Activated T-cell treated with anti-CD3 and anti-CD28 coated beads, Interleukin-2, amount 50 U/mL, for 24 hours (primary cell): ENCODE measurements around the gene CNGA3.
A peak's percentile ranks its signal among the peaks of the same experiment; 100 is the strongest.

ENCODE experiments used
- DNase-seq: peaks from one replicate; pipeline ENCODE4 v3.0.0-alpha.2; 2020
- H3K27ac Mint-ChIP-seq: 2 replicates; pipeline ENCODE4 v1.8.0; 2020; ENCODE audit warnings: mild to moderate bottlenecking, mixed read lengths
- H3K27me3 Mint-ChIP-seq: 2 replicates; pipeline ENCODE4 v1.8.0; 2020; ENCODE audit warnings: mixed read lengths
- H3K36me3 Mint-ChIP-seq: 2 replicates; pipeline ENCODE4 v1.8.0; 2020; ENCODE audit warnings: low read depth, mixed read lengths
- H3K4me1 Mint-ChIP-seq: 2 replicates; pipeline ENCODE4 v1.8.0; 2020; ENCODE audit warnings: low read depth, mixed read lengths
- H3K4me3 Mint-ChIP-seq: 2 replicates; pipeline ENCODE4 v1.8.0; 2020; ENCODE audit warnings: mild to moderate bottlenecking, moderate library complexity, mixed read lengths
- H3K9me3 Mint-ChIP-seq: 2 replicates; pipeline ENCODE4 v1.8.0; 2020; ENCODE audit warnings: mixed read lengths

The CNGA3 gene

DNA sequence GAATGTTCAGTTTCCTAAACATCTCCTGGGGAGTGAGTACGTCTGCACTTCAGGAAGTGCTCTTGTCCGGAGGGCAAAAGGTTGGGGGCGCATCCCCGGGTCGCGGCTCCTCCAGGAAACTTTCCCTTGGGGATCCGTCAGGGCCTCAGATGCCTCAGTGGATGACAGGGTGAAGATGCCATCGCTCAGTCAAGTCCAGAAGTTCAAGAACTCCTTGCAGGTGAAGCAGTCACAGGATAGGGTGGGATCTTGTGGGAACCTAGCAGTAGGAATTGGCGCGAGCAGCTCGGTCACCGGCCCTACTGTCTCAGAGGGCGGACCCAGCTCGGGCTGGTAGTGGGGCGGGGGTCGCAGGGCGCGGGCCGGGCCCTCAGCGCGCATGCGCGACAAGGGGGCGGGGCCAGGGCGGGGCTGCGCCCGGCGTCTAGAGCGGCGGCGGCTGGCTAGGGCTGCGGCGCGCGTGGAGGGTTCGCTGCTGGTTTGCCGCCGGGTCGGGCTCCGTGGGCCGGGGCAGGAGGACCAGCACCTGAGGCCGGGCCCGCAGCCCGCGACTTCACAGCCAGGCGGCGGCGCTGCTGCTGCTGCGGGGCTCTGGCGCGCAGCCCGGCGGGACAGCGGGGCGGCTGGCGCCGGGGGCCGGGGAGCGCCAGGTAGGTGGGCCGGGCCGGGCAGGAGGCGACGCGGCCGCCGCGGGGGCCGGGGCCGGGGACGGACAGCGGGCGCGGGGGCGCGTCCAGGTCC is 98.3 kb downstream of the CNGA3 start, which contains the start of gene INPP4A:
TSS of gene INPP4A (plus strand) at position 423 of the 741 bp plus-strand sequence. CDS start 75,191 bp downstream, outside the sequence.
- Mint-ChIP-seq H3K4me1 (peaks cover 50% of the 10 kb centered on the region), H3K27ac (peak within 1 kb of the TSS; percentile 91)
- DNase-seq: peak; percentile 89

DNA sequence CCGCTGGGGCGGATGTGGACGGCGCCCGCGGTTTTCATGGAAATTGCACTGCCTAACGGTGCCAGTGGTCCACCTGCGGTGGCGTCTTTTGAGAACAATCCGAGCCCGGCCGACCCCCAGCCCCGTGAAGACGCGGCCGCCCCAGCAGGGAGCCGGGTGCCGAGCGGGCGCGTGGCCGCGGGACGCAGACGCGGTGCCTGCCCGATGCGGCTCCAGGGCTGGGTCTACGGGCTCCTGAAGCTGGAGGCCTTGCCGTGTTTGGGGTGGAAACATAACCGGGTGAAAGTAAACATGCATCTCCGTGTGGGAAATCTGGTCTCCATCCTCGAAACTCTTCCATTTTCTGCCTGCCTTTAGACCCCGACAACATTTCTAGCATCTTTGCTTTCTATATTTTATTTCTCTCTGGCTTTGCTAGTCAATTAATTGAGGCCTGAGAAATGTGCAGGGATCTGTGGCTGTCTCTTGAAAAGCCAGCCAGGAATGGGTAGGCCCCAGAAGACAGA is 99.0 kb downstream of the CNGA3 start:
- no peak for DNase-seq
- Mint-ChIP-seq H3K9me3 (no peaks in the 10 kb centered on the region), H3K4me1 (peaks cover 53% of the 10 kb centered on the region), H3K36me3 (peaks cover 10% of the 10 kb centered on the region), H3K4me3 (peak overlapping the region; percentile 90), H3K27ac (peak overlapping the region; percentile 91), H3K27me3 (no peaks in the 10 kb centered on the region)

More for the DNA sequence above, 98.3 kb downstream of the CNGA3 start, which contains the start of gene INPP4A:
- Mint-ChIP-seq H3K9me3 (peaks cover 3% of the 10 kb centered on the region), H3K4me3 (peak within 1 kb of the TSS; percentile 90), H3K27me3 (no peaks in the 10 kb centered on the region), H3K36me3 (peaks cover 10% of the 10 kb centered on the region)

DNA sequence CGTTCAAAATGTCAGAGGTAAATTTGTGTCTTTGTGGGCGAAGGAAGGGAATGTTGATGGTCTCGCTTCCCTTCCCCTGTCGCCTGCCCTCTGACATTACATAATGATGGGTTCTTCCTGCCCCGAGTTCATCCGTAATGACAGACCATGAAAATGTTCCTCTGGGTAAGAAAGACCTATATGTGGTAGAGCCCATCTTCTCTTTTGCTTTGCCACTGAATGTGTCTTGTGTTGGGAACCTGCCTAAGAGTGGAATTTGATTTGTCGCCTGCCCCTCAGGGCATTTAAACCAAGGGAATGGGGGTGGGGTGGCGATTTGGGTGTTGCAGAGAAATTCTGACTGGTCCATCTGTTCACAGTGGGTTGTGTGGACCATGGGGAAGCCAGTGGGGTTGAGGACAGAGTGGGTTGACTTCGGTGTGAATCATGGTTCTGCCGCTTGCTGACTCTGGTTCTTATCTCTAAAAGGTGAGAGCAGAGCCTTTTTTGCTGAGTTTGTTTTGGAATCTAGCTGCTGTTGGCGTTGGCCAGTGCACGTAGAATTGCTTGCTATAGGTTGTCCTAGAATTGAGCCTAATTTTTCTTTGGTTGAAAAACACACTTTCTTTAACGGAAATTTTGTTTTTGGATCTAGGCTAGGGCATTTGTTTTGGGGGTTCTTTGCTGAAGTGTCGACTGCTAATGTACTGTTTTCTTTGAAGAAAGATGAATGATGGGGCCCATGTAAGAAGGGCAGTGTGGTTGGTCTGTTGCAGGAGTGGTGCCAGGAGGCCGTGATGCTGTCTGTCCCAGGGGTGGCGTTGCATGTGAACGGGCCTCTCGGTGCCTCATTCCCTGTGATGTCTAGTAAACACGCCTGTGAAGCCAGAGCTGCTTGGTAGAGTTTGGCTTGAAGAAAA is 99.7 kb downstream of the CNGA3 start:
- DNase-seq: peak; percentile 66
- H3K4me1 Mint-ChIP-seq: peaks cover 60% of the 10 kb centered on the region
- H3K36me3 Mint-ChIP-seq: peaks cover 10% of the 10 kb centered on the region
- H3K27ac Mint-ChIP-seq: peak overlapping the region; percentile 91
- peak overlapping the region; percentile 90 for H3K4me3 Mint-ChIP-seq
- H3K9me3 Mint-ChIP-seq: no peaks in the 10 kb centered on the region
- H3K27me3 Mint-ChIP-seq: no peaks in the 10 kb centered on the region

DNA sequence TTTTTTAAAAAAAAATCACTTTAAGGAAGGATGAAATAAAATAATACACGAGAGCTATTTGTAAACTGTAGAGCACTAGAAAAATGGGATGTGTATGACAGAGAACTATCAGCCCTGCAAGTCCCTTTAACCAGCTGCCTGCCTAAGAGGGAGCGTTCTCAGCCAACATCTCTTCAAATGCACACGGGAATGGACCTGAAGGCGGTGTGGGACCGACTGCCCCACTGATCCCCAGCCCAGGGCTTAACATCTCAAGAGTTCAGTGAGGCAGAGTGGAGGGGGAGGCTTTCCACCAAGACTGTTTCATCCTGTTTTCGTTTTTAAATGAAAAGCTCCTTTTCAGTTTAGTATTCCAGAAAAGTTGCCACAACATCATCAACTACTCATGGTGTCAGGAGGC is 100.6 kb downstream of the CNGA3 start:
- no peaks in the 10 kb centered on the region for H3K27me3 Mint-ChIP-seq
- peaks cover 10% of the 10 kb centered on the region for H3K36me3 Mint-ChIP-seq
- no peaks in the 10 kb centered on the region for H3K9me3 Mint-ChIP-seq
- peak overlapping the region; percentile 90 for H3K4me3 Mint-ChIP-seq
- peak overlapping the region; percentile 91 for H3K27ac Mint-ChIP-seq
- DNase-seq: no peak
- H3K4me1 Mint-ChIP-seq: peaks cover 69% of the 10 kb centered on the region
